T-helper 2 cell treated with Interferon-gamma antibody and Interleukin-4, amounts not matched to agents 100 ng/mL and 5 ng/mL, for 36 hours (primary cell): ENCODE data around the gene PDE7B. TPM values are rescaled to one million over a fixed set of nuclear protein-coding genes. Genes with fewer than 3 reads are reported as not detected.

ENCODE experiments used
- intact Hi-C: fragments of 100-400 bp; cut with micrococcal nuclease; formaldehyde crosslinking; loops from one replicate; pipeline ENCODE4 v1.15.1; 2023
- total RNA-seq: library from RNA; stranded (reverse); gene quantifications from 2 replicates; pipeline ENCODE4 v1.2.3, GENCODE V29; 2022

Gene PDE7B
- total RNA-seq, 1 donor from 2014 or later: 13.5 TPM

- intact Hi-C loops: loop anchor here (1.0 to 10.0 kb wide), 7 partner anchors 191 to 775 kb away; no protein-coding TSS in a partner anchor
These were observed 374.6 kb downstream of the PDE7B start for GRCh38 chr6:136226027-136226673.

- intact Hi-C loops: loop anchor here (1.0 to 10.0 kb wide), 7 partner anchors 192 to 776 kb away; no protein-coding TSS in a partner anchor
These were observed 375.3 kb downstream of the PDE7B start for GRCh38 chr6:136226674-136227377.

GRCh38 chr6:136228814-136229213, 377.3 kb downstream of the PDE7B start:
- intact Hi-C loops: loop anchor here (10.0 kb wide), 2 partner anchors 194 to 314 kb away; no protein-coding TSS in a partner anchor

DNA sequence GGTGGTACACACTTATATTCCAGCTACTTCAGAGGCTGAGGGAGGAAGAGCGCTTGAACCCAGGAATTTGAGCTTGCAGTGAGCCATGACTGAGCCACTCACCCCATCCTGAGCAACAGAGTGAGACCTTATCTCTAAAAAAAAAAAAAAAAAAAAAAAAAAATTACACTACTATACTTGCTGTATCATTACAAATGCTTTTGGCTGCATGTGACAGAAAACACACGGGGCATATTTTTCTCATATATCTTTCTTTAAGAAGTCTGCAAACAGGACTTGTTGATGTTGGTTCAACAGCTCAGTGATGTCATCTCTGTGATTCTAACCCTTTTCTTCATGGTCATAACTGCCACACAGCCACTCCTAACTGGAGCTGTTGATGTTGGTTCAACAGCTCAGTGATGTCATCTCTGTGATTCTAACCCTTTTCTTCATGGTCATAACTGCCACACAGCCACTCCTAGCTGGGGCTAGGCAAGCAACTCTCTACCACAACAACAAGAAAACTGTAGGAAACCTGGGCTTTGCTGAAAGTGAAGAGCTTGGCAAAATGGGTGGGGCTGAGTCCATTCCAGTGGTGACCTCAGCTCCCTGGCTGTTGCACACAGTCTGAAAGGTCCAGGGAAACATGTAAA, 378.8 kb downstream of the PDE7B start:
- intact Hi-C loops: no loop called here

GRCh38 chr6:136232701-136233100, 381.2 kb downstream of the PDE7B start:
- intact Hi-C loops: no loop called here

DNA sequence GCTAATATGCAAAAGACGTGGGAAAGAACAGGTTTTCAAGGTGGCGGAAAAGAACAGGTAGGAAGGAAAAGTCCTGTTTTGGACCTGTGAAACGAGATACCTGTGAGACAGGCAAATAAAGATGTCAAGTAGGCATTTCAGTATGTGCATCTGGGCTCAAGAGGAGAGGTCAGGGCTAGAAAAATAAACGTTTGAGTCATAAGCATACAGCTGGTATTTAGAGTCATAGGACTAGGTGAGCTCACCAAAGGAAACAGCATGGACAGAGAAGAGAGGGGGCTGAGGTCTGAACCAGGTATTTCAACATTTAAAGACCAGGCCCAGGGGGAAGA, 383.7 kb downstream of the PDE7B start:
- intact Hi-C loops: no loop called here

GRCh38 chr6:136236466-136237293, 385.2 kb downstream of the PDE7B start:
- intact Hi-C loops: no loop called here

DNA sequence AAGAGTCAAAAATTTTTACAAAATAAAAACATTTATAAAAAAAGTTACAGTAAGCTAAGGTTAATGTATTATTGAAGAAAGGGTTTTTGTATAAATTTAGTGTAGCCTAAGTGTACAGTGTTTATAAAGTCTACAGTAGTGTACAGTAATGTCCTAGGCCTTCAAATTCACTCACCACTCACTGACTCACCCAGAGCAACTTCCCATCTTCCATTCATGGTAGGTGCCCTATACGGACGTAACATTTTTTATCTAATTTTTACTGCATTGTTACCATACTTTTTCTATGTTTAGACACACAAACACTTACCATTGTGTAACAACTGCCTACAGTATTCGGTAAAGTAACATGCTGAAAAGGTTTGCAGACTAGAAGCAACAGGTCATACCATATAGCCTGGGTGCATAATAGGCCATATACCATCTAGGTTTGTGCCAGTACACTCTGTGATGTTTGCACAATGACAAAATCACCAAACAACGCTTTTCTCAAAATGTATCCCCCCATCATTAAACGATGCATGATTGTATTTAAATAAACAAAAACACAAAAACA, 392.6 kb downstream of the PDE7B start:
- intact Hi-C loops: no loop called here
